HL-60 (cell line): ENCODE data around the gene OR4D2.

Experiments
- GABPA ChIP-seq: IDR thresholded peaks from 2 replicates; pipeline ENCODE4 v1.6.1; 2012; ENCODE audit warnings: low read depth
- POLR2AphosphoS5 ChIP-seq: IDR thresholded peaks from 2 replicates; pipeline ENCODE4 v1.6.1; 2012; ENCODE audit warnings: low read depth
- SPI1 ChIP-seq: IDR thresholded peaks from 2 replicates; pipeline ENCODE4 v1.6.1; 2012; ENCODE audit warnings: low read depth, mild to moderate bottlenecking, borderline replicate concordance
- TF ChIP-seq, protein P1 (sequence below): IDR thresholded peaks from one replicate; pipeline ENCODE4 v1.5.1; 2011; ENCODE audit warnings: low read length, control low read depth, inconsistent platforms; ENCODE audit not compliant: insufficient read depth
- TF ChIP-seq, protein P2 (sequence below): IDR thresholded peaks from 2 replicates; pipeline ENCODE4 v1.6.1; 2012; ENCODE audit warnings: low read depth; ENCODE audit not compliant: insufficient replicate concordance

DNA sequence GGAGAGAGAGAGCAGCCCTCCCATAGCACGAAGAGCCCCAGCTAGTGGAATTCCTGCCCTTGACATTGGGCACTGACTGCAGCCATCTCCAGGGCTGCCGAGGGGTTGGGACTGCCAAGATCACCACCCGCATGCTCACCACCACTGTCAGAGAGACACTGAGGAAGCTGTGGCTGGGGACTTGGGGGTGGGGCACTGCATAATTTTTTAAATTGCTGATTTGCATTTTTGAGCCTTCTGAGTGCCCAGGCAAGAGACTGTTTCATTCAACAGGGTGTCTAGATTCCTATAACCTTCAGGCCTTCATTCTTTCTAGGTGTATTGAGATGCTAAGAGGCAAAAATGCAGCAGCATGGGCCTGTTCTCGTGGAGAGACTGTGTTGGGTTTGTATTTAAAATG lies 16.7 kb downstream of the OR4D2 start:
- TF ChIP-seq POLR2AphosphoS5 (no peak), GABPA (no peak), SPI1 (no peak)
- TF ChIP-seq, protein P1, sequence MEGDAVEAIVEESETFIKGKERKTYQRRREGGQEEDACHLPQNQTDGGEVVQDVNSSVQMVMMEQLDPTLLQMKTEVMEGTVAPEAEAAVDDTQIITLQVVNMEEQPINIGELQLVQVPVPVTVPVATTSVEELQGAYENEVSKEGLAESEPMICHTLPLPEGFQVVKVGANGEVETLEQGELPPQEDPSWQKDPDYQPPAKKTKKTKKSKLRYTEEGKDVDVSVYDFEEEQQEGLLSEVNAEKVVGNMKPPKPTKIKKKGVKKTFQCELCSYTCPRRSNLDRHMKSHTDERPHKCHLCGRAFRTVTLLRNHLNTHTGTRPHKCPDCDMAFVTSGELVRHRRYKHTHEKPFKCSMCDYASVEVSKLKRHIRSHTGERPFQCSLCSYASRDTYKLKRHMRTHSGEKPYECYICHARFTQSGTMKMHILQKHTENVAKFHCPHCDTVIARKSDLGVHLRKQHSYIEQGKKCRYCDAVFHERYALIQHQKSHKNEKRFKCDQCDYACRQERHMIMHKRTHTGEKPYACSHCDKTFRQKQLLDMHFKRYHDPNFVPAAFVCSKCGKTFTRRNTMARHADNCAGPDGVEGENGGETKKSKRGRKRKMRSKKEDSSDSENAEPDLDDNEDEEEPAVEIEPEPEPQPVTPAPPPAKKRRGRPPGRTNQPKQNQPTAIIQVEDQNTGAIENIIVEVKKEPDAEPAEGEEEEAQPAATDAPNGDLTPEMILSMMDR, result no peak
- TF ChIP-seq, protein P2, sequence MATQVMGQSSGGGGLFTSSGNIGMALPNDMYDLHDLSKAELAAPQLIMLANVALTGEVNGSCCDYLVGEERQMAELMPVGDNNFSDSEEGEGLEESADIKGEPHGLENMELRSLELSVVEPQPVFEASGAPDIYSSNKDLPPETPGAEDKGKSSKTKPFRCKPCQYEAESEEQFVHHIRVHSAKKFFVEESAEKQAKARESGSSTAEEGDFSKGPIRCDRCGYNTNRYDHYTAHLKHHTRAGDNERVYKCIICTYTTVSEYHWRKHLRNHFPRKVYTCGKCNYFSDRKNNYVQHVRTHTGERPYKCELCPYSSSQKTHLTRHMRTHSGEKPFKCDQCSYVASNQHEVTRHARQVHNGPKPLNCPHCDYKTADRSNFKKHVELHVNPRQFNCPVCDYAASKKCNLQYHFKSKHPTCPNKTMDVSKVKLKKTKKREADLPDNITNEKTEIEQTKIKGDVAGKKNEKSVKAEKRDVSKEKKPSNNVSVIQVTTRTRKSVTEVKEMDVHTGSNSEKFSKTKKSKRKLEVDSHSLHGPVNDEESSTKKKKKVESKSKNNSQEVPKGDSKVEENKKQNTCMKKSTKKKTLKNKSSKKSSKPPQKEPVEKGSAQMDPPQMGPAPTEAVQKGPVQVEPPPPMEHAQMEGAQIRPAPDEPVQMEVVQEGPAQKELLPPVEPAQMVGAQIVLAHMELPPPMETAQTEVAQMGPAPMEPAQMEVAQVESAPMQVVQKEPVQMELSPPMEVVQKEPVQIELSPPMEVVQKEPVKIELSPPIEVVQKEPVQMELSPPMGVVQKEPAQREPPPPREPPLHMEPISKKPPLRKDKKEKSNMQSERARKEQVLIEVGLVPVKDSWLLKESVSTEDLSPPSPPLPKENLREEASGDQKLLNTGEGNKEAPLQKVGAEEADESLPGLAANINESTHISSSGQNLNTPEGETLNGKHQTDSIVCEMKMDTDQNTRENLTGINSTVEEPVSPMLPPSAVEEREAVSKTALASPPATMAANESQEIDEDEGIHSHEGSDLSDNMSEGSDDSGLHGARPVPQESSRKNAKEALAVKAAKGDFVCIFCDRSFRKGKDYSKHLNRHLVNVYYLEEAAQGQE, result no peak
